ENCODE results near the gene S100P. TPM values are rescaled to one million over a fixed set of nuclear protein-coding genes. Genes with fewer than 3 reads are reported as not detected.

Gene S100P
- total RNA-seq, 1 donor from 2014 or later: 16.1 TPM

GRCh38 chr4:6731780-6732179 is 38.1 kb downstream of the S100P start:
- DNase-seq (no peak), ATAC-seq (no peak)
- Histone ChIP-seq H3K27ac (no peak overlapping the region), H3K27me3 (ENCODE audit: low read depth) (no peaks in the 10 kb centered on the region), H3K9me3 (no peaks in the 10 kb centered on the region), H3K36me3 (no peaks in the 10 kb centered on the region), H3K4me3 (no peak overlapping the region), H3K4me1 (peaks cover 14% of the 10 kb centered on the region)
- TF ChIP-seq CTCF (IDR thresholded peaks at IDR 0.05): no peak
- intact Hi-C loops (cut with DNase I): no loop called here

- H3K27ac ChIP-seq: peak overlapping the region; percentile 46
- intact Hi-C loops (cut with DNase I): no loop called here
- H3K4me3 ChIP-seq: no peak overlapping the region
- peaks cover 14% of the 10 kb centered on the region for H3K4me1 ChIP-seq
- DNase-seq (peak; percentile 80), ATAC-seq (peak; percentile 90 to 96)
- H3K9me3 ChIP-seq: no peaks in the 10 kb centered on the region
- no peaks in the 10 kb centered on the region for H3K27me3 ChIP-seq (ENCODE audit: low read depth)
- no peak for TF ChIP-seq CTCF (IDR thresholded peaks at IDR 0.05)
- no peaks in the 10 kb centered on the region for H3K36me3 ChIP-seq
These were observed 39.0 kb downstream of the S100P start for GRCh38 chr4:6732441-6733357.

GRCh38 chr4:6733358-6734164 is 39.9 kb downstream of the S100P start:
- DNase-seq (no peak), ATAC-seq (no peak)
- intact Hi-C loops (cut with DNase I): no loop called here
- Histone ChIP-seq H3K27me3 (ENCODE audit: low read depth) (no peaks in the 10 kb centered on the region), H3K36me3 (no peaks in the 10 kb centered on the region), H3K4me1 (peaks cover 14% of the 10 kb centered on the region), H3K4me3 (no peak overlapping the region), H3K9me3 (no peaks in the 10 kb centered on the region), H3K27ac (no peak overlapping the region)
- TF ChIP-seq CTCF (IDR thresholded peaks at IDR 0.05): no peak

- H3K36me3 ChIP-seq: no peaks in the 10 kb centered on the region
- TF ChIP-seq CTCF (IDR thresholded peaks at IDR 0.05): no peak
- peaks cover 14% of the 10 kb centered on the region for H3K4me1 ChIP-seq
- ATAC-seq (peak in 1 of 2 donors; percentile 31), DNase-seq (no peak)
- no peak overlapping the region for H3K27ac ChIP-seq
- no peaks in the 10 kb centered on the region for H3K9me3 ChIP-seq
- no peak overlapping the region for H3K4me3 ChIP-seq
- intact Hi-C loops (cut with DNase I): no loop called here
- no peaks in the 10 kb centered on the region for H3K27me3 ChIP-seq (ENCODE audit: low read depth)
These were observed 40.6 kb downstream of the S100P start for GRCh38 chr4:6734165-6734786.

- Histone ChIP-seq H3K4me3 (no peak overlapping the region), H3K27me3 (ENCODE audit: low read depth) (no peaks in the 10 kb centered on the region), H3K27ac (no peak overlapping the region), H3K9me3 (no peaks in the 10 kb centered on the region), H3K36me3 (no peaks in the 10 kb centered on the region), H3K4me1 (no peaks in the 10 kb centered on the region)
- intact Hi-C loops (cut with DNase I): no loop called here
- no peak for TF ChIP-seq CTCF (IDR thresholded peaks at IDR 0.05)
- ATAC-seq: no peak
- DNase-seq: no peak
These were observed 46.2 kb downstream of the S100P start for GRCh38 chr4:6739920-6740319.
